ENCODE data around the gene SLC20A1.

Gene SLC20A1

DNA sequence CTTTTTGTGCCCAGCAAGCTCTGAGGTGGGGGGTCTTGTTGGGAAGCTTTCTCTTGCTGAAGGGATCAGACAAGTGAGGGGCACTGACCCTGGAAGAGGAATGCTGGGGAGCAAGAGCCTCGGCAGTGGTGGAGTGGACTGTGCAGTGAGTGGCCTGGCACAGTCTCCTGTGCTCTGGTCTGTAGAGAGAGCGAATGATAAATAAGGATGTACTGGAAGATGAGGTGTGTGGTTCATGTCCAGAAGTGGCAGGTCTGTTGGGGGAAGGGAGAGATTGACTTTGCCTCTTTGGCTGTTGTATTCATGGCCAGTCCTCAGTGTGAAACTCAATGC is 5.3 kb upstream of the SLC20A1 start:
- TF ChIP-seq, protein P1, sequence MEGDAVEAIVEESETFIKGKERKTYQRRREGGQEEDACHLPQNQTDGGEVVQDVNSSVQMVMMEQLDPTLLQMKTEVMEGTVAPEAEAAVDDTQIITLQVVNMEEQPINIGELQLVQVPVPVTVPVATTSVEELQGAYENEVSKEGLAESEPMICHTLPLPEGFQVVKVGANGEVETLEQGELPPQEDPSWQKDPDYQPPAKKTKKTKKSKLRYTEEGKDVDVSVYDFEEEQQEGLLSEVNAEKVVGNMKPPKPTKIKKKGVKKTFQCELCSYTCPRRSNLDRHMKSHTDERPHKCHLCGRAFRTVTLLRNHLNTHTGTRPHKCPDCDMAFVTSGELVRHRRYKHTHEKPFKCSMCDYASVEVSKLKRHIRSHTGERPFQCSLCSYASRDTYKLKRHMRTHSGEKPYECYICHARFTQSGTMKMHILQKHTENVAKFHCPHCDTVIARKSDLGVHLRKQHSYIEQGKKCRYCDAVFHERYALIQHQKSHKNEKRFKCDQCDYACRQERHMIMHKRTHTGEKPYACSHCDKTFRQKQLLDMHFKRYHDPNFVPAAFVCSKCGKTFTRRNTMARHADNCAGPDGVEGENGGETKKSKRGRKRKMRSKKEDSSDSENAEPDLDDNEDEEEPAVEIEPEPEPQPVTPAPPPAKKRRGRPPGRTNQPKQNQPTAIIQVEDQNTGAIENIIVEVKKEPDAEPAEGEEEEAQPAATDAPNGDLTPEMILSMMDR (IDR thresholded peaks at IDR 0.05; ENCODE audit: low read depth, low read length, missing control alignments), result no peak
- no peak overlapping the region for H3K4me3 ChIP-seq (ENCODE audit: low read depth, low read length)
- no peak for DNase-seq (ENCODE audit: low read depth)
- in situ Hi-C loops (cut with HindIII; ENCODE audit: low sequenced_read_pairs), result no loop called here

DNA sequence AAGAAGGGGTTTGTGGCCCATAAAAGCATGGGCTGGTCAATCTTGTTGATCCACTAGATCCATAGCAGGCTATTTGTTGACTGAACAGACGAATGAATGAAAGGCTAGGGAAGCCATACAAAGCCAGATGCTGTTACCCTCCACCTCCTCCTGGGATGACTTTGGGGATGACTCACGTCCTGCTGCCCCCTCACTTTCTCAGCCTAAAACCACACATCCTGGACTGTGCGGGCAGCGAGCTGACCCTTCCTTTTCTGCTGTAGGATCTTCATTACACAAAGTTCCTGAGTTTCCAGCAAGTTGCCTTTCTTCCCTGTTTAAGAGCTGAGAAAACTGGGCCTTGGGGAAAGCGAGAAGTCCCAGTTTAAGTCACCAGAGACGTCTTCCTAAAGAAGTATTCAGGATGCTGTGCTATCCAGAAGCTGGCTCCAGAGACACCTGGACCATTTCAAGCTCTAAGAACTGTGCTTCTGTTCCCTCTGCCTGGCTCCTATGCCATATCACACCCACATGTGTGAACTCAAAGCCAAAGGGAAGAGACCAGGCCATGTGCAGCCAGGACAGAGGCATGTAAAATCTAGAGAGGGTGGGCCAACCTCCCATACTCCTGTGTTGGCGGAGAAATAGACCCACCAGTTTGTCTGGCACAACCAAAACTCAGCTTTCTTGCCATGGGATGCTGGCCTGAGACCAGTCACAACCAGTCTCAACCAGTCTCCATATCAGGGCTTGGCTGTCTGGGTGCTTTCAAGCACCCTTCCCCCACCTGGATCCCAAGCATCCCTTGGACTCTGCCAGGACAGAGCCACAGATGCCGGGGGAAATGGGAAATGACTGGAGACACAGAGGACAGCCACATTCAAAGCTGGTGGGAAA is 4.7 kb upstream of the SLC20A1 start:
- in situ Hi-C loops (cut with HindIII; ENCODE audit: low sequenced_read_pairs), result no loop called here
- TF ChIP-seq, protein P1 (IDR thresholded peaks at IDR 0.05; ENCODE audit: low read depth, low read length, missing control alignments), result no peak
- H3K4me3 ChIP-seq (ENCODE audit: low read depth, low read length), result no peak overlapping the region
- DNase-seq (ENCODE audit: low read depth), result no peak

DNA sequence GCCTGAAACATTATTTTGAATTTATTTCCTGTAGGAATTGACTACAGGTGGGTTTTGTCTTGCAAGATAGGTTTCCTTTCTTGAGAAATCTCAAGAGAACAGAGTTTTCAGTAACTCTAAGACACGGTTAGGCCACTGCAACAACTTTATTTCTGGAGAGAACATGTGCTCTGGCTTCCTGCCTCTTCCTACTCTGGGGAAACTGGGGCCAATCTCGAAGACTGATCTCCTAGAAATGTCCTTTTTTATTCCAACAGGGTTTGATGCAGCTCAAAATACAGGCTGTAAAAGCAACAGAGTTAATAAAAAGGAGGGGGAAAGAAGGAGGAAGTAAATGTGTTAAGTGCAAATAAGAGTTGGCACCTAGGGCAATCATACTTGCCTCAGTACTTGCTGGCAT is 4.0 kb upstream of the SLC20A1 start:
- H3K4me3 ChIP-seq (ENCODE audit: low read depth, low read length), result no peak overlapping the region
- TF ChIP-seq, protein P1 (IDR thresholded peaks at IDR 0.05; ENCODE audit: low read depth, low read length, missing control alignments), result no peak
- no peak for DNase-seq (ENCODE audit: low read depth)
- in situ Hi-C loops (cut with HindIII; ENCODE audit: low sequenced_read_pairs), result no loop called here

DNA sequence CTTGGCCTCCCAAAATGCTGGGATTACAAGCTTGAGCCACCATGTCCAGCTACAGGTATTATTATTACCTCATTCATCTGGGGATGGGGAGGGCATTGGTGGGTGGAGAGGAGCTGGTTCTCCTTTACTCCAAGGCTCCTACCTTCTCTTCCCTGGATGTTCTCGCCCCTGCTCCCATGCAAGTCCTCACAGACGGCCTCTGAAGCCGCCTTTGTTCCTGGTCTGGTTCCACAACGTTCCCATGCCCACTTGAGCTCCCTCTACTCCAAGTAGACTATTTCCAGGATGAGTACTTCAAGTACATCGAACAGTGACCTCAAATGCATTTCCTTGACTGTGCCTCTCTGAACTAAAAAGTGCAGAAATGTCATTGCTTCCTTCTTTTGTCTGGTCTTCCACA is 3.2 kb upstream of the SLC20A1 start:
- TF ChIP-seq, protein P1 (IDR thresholded peaks at IDR 0.05; ENCODE audit: low read depth, low read length, missing control alignments), result no peak
- H3K4me3 ChIP-seq (ENCODE audit: low read depth, low read length), result no peak overlapping the region
- in situ Hi-C loops (cut with HindIII; ENCODE audit: low sequenced_read_pairs), result no loop called here
- DNase-seq (ENCODE audit: low read depth), result no peak

DNA sequence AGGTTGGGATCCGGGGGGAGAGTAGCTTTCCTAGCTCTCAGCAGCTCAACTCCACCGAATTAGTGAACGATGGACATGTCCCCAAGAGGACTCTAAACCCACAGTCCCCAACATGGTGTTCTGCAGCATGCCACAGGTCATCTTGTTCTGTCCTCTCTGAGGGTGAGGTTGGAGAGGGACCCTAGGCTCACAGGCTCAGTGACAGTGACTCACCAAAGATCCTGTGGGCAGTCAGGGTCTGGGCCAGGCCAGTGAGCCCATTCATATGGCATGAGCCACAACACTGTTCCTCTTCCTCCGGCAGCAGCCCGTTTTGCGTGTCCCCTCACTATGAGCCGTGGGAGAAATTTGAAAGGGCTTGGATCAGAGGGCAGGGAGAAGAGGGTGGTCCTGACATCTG is 2.8 kb upstream of the SLC20A1 start:
- no peak for DNase-seq (ENCODE audit: low read depth)
- in situ Hi-C loops (cut with HindIII; ENCODE audit: low sequenced_read_pairs), result no loop called here
- no peak overlapping the region for H3K4me3 ChIP-seq (ENCODE audit: low read depth, low read length)
- TF ChIP-seq, protein P1 (IDR thresholded peaks at IDR 0.05; ENCODE audit: low read depth, low read length, missing control alignments), result no peak

DNA sequence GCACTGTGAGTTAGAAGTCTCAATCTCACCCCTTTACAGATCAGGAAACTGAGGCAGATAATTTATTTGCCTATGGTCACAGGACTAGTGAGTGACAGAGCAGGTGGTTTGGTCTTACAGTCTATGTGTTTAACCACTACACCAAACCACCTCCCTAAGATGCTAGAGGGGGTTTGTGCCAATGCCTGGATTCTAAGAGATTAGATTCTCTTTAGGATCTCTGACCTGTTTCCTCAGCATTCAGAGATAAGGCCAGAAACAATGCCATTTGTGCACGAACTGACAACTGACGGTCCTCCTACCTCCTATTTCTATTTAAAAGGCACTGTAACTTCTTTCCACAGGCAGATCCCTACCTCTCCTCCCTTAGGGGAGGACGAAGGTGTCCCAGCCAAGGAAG is 2.3 kb upstream of the SLC20A1 start:
- H3K4me3 ChIP-seq (ENCODE audit: low read depth, low read length), result no peak overlapping the region
- no peak for DNase-seq (ENCODE audit: low read depth)
- in situ Hi-C loops (cut with HindIII; ENCODE audit: low sequenced_read_pairs), result no loop called here
- TF ChIP-seq, protein P1 (IDR thresholded peaks at IDR 0.05; ENCODE audit: low read depth, low read length, missing control alignments), result no peak
